ENCODE measurements around the gene ZNF469. TPM values are rescaled to one million over a fixed set of nuclear protein-coding genes. Genes with fewer than 3 reads are reported as not detected.

Gene ZNF469
- total RNA-seq, 6 donors from 2014 or later = 0.98 to 4.2 (median 2.4) TPM

DNA sequence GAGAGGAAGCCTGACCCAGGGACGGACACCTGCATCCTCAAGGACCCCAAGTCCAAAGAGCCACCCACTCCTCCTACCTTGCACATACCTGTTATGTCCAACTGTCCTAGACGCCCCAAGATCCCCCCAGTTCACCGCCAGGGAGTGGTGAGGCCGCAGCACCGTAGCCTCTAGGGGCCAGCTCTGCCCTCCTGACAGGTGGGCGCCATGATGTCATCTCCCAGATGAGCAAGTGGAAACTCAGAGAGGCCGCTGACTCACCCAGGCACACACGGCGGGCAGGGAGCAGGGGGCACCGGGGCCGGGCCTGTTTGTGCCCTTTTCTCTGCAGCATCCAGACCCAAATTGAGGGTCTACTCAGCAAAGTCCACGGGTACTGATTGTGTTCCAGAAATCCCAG is 4.8 kb upstream of the ZNF469 start:
- H3K4me3 ChIP-seq = no peak overlapping the region
- H3K4me1 ChIP-seq = peaks cover 0 to 8% (median 3%) of the 10 kb centered on the region in 4 donors
- peaks cover 0 to 11% (median 0%) of the 10 kb centered on the region in 4 donors for H3K27me3 ChIP-seq
- H3K36me3 ChIP-seq = no peaks in the 10 kb centered on the region
- DNase-seq (peak in 1 of 2 donors; percentile 52), ATAC-seq (ENCODE audit: low FRiP score in 2 of 2) (no peak)
- 86 to 89% methylated on average over 3 to 11 of the region's 12 CpGs for WGBS, 2 donors
- H3K27ac ChIP-seq = no peak overlapping the region
- no peak for TF ChIP-seq POLR2AphosphoS5 (IDR thresholded peaks at IDR 0.05)
- no peak for TF ChIP-seq POLR2A (IDR thresholded peaks at IDR 0.05)
- TF ChIP-seq, protein P1, sequence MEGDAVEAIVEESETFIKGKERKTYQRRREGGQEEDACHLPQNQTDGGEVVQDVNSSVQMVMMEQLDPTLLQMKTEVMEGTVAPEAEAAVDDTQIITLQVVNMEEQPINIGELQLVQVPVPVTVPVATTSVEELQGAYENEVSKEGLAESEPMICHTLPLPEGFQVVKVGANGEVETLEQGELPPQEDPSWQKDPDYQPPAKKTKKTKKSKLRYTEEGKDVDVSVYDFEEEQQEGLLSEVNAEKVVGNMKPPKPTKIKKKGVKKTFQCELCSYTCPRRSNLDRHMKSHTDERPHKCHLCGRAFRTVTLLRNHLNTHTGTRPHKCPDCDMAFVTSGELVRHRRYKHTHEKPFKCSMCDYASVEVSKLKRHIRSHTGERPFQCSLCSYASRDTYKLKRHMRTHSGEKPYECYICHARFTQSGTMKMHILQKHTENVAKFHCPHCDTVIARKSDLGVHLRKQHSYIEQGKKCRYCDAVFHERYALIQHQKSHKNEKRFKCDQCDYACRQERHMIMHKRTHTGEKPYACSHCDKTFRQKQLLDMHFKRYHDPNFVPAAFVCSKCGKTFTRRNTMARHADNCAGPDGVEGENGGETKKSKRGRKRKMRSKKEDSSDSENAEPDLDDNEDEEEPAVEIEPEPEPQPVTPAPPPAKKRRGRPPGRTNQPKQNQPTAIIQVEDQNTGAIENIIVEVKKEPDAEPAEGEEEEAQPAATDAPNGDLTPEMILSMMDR (IDR thresholded peaks at IDR 0.05) = no peak
- TF ChIP-seq EP300 (IDR thresholded peaks at IDR 0.05) = no peak
- H3K9me3 ChIP-seq = no peaks in the 10 kb centered on the region

DNA sequence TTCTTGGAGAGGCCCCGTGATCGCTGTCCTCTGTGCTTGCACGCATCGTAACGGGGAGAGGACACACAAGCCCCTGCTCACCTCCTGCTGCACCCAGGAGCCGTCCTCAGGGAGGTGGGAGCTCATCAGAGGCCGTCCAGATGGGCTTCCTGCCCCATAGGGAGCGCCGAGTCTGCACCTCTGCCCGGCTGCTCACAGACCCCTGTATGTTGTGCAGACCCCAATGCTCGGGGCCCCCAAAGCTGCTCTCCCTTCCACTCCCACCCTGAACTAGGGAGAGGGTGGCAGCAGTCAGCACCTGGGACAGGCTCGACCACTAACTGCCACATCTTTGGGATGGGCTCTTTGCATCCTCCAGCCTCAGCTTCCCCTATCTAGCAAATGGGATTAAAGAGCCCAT is 4.4 kb upstream of the ZNF469 start:
- H3K4me3 ChIP-seq = no peak overlapping the region
- H3K27ac ChIP-seq = no peak overlapping the region
- TF ChIP-seq, protein P1 (IDR thresholded peaks at IDR 0.05) = no peak
- TF ChIP-seq POLR2AphosphoS5 (IDR thresholded peaks at IDR 0.05) = no peak
- TF ChIP-seq POLR2A (IDR thresholded peaks at IDR 0.05) = no peak
- no peak for TF ChIP-seq EP300 (IDR thresholded peaks at IDR 0.05)
- no peaks in the 10 kb centered on the region for H3K9me3 ChIP-seq
- WGBS, 2 donors = 79 to 92% methylated on average over 6 to 12 of the region's 12 CpGs
- H3K4me1 ChIP-seq = peaks cover under 1 to 9% (median 5%) of the 10 kb centered on the region in 4 donors
- ATAC-seq (ENCODE audit: low FRiP score in 2 of 2) (no peak), DNase-seq (peak in 1 of 2 donors; percentile 29)
- peaks cover 0 to 12% (median under 1%) of the 10 kb centered on the region in 4 donors for H3K27me3 ChIP-seq
- no peaks in the 10 kb centered on the region for H3K36me3 ChIP-seq

DNA sequence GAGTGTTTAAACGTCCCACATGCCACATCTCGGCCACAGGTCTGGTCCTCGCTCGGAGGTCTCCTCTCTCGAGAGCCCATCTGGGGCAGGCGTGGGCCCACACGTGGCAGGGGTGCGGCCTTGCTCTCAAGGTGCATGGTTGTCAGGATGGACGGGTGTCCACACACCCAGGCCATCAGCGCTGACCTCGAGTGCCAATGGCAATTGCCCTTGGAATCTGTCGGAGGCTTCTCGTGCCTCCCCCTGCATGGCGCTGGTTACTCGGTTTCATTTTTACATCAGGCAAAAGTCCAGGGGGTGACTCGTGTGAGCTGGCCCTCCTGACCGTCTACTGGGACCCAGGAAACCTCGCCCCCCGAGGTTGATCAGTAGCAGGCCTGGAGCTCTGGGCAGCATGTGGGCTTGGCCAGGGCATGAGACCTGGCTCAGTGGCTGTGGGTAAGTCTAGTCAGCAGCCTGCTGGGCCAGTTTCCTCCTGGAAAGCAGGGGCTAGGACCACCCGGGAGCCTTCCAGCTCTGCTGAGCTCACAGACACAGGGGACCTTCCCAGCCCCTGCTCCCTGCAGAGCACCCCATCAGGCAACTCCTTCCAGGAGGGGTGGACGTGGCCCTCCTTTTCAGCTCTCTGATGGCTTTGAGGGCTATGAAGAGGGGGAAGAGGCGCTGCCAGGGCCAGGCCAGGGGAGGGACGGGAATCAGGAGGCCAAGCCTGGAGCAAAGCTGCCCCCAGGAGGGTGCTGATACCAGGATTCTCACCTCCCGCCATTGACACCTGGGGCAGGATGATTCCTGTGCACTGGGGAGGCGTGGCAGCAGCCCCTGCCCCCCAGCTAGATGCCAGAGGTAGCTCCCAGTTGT is 3.7 kb upstream of the ZNF469 start:
- ATAC-seq (ENCODE audit: low FRiP score in 2 of 2) = no peak
- peak in 1 of 2 donors; percentile 62 for DNase-seq
- H3K4me1 ChIP-seq = peaks cover 7 to 16% (median 10%) of the 10 kb centered on the region in 4 donors
- H3K4me3 ChIP-seq = no peak overlapping the region
- 91 to 94% methylated on average over 2 to 25 of the region's 25 CpGs for WGBS, 2 donors
- H3K36me3 ChIP-seq = no peaks in the 10 kb centered on the region
- H3K27ac ChIP-seq = no peak overlapping the region
- peaks cover 0 to 18% (median 4%) of the 10 kb centered on the region in 4 donors for H3K27me3 ChIP-seq
- TF ChIP-seq, protein P1 (IDR thresholded peaks at IDR 0.05) = no peak
- TF ChIP-seq POLR2AphosphoS5 (IDR thresholded peaks at IDR 0.05) (no peak), EP300 (IDR thresholded peaks at IDR 0.05) (no peak), POLR2A (IDR thresholded peaks at IDR 0.05) (no peak)
- H3K9me3 ChIP-seq = no peaks in the 10 kb centered on the region

DNA sequence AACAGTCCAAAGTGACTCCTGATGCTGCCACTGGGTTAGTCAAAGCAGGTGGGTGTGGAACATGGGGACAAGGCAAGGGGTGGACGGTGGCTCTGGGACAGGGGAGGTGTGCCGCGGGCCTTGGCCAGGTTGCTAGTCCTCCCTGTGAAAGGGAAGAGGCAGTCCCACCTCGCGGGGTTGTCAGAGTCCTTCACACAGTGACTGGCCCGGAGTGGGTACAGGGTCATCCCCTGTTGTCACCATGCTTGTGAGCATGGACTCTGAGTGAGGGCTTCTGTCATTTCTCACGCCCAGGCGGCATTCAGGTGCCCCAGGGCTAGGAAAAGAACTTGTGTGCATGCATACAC is 3.1 kb upstream of the ZNF469 start:
- Histone ChIP-seq H3K4me3 (no peak overlapping the region), H3K27ac (no peak overlapping the region), H3K36me3 (no peaks in the 10 kb centered on the region), H3K27me3 (peaks cover 0 to 20% (median 4%) of the 10 kb centered on the region in 4 donors), H3K4me1 (peaks cover 7 to 17% (median 11%) of the 10 kb centered on the region in 4 donors), H3K9me3 (no peaks in the 10 kb centered on the region)
- WGBS, 2 donors = 81 to 83% methylated on average over 8 of the region's 8 CpGs
- TF ChIP-seq POLR2AphosphoS5 (IDR thresholded peaks at IDR 0.05) (no peak), POLR2A (IDR thresholded peaks at IDR 0.05) (no peak), EP300 (IDR thresholded peaks at IDR 0.05) (no peak)
- TF ChIP-seq, protein P1 (IDR thresholded peaks at IDR 0.05) = no peak
- no peak for ATAC-seq (ENCODE audit: low FRiP score in 2 of 2)
- DNase-seq = peak in 1 of 2 donors; percentile 33

All from upper lobe of left lung (tissue), 6 donors.